Measurements from ENCODE around the gene CCDC68. TPM values are rescaled to one million over a fixed set of nuclear protein-coding genes. Genes with fewer than 3 reads are reported as not detected.

CCDC68 gene
- total and polyA plus RNA-seq, 2 of the 4 experiments (the other 2 are of a cell fraction), result 0.46 to 0.54 TPM

DNA sequence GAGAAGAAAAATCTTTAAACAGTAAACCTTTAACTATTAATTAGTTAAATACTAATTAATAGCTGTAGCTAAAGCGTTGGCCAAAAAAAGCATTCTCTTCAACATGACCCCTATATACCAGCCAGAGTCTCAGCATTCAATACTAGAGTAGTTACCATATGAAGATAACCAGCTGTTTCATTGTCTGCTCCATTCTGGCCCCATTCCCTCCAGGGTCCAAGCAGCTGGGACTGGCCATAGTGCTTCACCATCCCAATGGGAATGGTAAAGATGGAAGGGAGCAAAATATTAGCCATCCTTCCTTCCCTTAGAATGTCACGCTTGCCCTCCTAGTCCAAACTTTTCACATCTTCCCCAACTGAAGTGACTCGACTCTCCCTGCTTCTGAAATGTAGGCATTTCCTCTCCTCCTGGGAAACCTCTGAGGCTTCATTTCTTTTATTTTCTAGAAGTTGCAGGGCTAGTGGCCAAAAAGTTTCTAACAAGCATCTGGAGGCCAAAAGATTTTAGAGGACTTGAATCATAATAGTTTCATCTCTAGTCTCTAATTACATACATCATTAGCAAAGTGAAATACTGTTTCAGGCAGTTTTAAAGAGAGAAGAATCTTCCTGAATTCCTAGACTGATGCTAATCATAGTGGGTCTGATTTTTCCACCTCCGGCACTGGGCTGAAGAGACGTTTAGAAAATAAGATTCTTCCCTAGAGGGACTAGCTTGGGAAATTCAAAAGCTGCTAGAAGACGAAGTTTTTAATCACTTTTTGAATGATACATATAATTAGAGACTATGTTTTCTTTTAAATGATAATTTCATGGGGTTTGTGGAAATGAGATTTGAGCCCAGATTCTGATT lies 52.7 kb downstream of the CCDC68 start:
- Histone ChIP-seq H3K27ac (ENCODE audit: insufficient read depth, low read length) (no peak overlapping the region), H3K4me3 (ENCODE audit: insufficient read depth, low read depth, low read length) (no peak overlapping the region), H3K4ac (ENCODE audit: low read depth, low read length) (no peak overlapping the region), H4K20me1 (ENCODE audit: insufficient read depth, low read length) (no peaks in the 10 kb centered on the region), H3K9me3 (ENCODE audit: control insufficient read depth, insufficient read depth, low read length) (no peaks in the 10 kb centered on the region), H2BK15ac (ENCODE audit: low read depth, low read length) (no peak overlapping the region), H3K14ac (replicated peaks; ENCODE audit: low read depth, low read length) (no peak overlapping the region), H3K23ac (ENCODE audit: low read depth, low read length) (no peak overlapping the region), H2BK120ac (ENCODE audit: low read depth, low read length) (no peak overlapping the region), H2BK20ac (ENCODE audit: low read depth, low read length) (no peak overlapping the region), H3K79me1 (ENCODE audit: low read depth in 1 of 2, low read length in 2 of 2) (no peaks in the 10 kb centered on the region), H4K91ac (ENCODE audit: insufficient read depth, low read depth, low read length) (no peak overlapping the region), H3K27me3 (ENCODE audit: control insufficient read depth, insufficient read depth, low read length) (no peaks in the 10 kb centered on the region), H4K8ac (ENCODE audit: low read depth in 2 of 2, low read length in 2 of 2) (no peak overlapping the region), H3K4me1 (ENCODE audit: control insufficient read depth, insufficient read depth, low read length) (peaks cover 4% of the 10 kb centered on the region; the same call in 1 of the 2 replicates), H3K9ac (ENCODE audit: low read depth, low read length) (no peak overlapping the region), H3K56ac (ENCODE audit: extremely low read depth, insufficient read depth, low read length) (no peak overlapping the region), H3K36me3 (ENCODE audit: control insufficient read depth, insufficient read depth, low read length) (peaks cover 3% of the 10 kb centered on the region), H2AFZ (replicated peaks; ENCODE audit: low read length, poor library complexity) (no peak overlapping the region), H2AK5ac (ENCODE audit: low read depth, low read length) (no peak overlapping the region; the same call in 1 of the 2 replicates), H3K18ac (ENCODE audit: low read depth, low read length) (no peak overlapping the region), H2BK5ac (ENCODE audit: low read depth, low read length, poor library complexity, severe bottlenecking) (no peak overlapping the region), H4K5ac (ENCODE audit: low read depth, low read length) (no peak overlapping the region), H3K4me2 (ENCODE audit: low read depth, low read length) (no peak overlapping the region), H2AK9ac (replicated peaks; ENCODE audit: low read depth, low read length, poor library complexity) (no peak overlapping the region), H3K9me1 (ENCODE audit: insufficient read depth, low read length) (no peaks in the 10 kb centered on the region; the same call in 1 of the 2 replicates)
- WGBS, 2 experiments (ENCODE audit: extremely low coverage in 2 of 2, insufficient read length in 1 of 2), result no CpG with 5 or more reads among the region's 6 CpGs
- no peak for TF ChIP-seq CTCF (conservative IDR thresholded peaks at IDR 0.05; ENCODE audit: low read depth, low read length)
- no peak for TF ChIP-seq MAZ (IDR thresholded peaks at IDR 0.05; ENCODE audit: borderline replicate concordance, low read depth, low read length)
- no peak for TF ChIP-seq MXI1 (IDR thresholded peaks at IDR 0.05; ENCODE audit: borderline replicate concordance, low read depth, low read length)
- no peak for TF ChIP-seq USF2 (IDR thresholded peaks at IDR 0.05; ENCODE audit: low read depth, low read length)
- no peak for TF ChIP-seq RAD21 (IDR thresholded peaks at IDR 0.05; ENCODE audit: low read length)
- TF ChIP-seq CEBPB (IDR thresholded peaks at IDR 0.05; ENCODE audit: low read depth, low read length), result no peak
- no peak for TF ChIP-seq CHD1 (IDR thresholded peaks at IDR 0.05; ENCODE audit: low read depth, low read length)
- no peak for TF ChIP-seq ELK1 (IDR thresholded peaks at IDR 0.05; ENCODE audit: borderline replicate concordance, low read depth, low read length)
- no peak for TF ChIP-seq POLR2A (IDR thresholded peaks at IDR 0.05; ENCODE audit: low read depth, low read length)
- no peak for TF ChIP-seq NFE2L2 (IDR thresholded peaks at IDR 0.05; ENCODE audit: low read depth, low read length)
- no peak for TF ChIP-seq RFX5 (IDR thresholded peaks at IDR 0.05; ENCODE audit: low read depth, low read length)
- TF ChIP-seq SMC3 (IDR thresholded peaks at IDR 0.05; ENCODE audit: low read depth, low read length), result no peak
- no peak for TF ChIP-seq BHLHE40 (IDR thresholded peaks at IDR 0.05; ENCODE audit: low read depth, low read length)
- TF ChIP-seq MAFK (IDR thresholded peaks at IDR 0.05; ENCODE audit: low read depth, low read length), result no peak
- ChIA-PET POLR2A (ENCODE audit: unreplicated experiment) (no interaction called here), CTCF (no interaction called here)
- in situ Hi-C loops (cut with MboI; ENCODE audit: low sequenced_read_pairs), result no loop called here
- DNase-seq (peak; percentile 8), ATAC-seq (ENCODE audit: low read depth) (no peak)
- BruUV-seq (replicated peaks), result no TSS peak
- dilution Hi-C loops (cut with HindIII; ENCODE audit: low sequenced_read_pairs, unreplicated experiment), result no loop called here
- intact Hi-C loops (cut with micrococcal nuclease), result no loop called here

Measured in IMR-90 (cell line).